ENCODE data around the gene ACOXL. TPM values are rescaled to one million over a fixed set of nuclear protein-coding genes. Genes with fewer than 3 reads are reported as not detected.

The ACOXL gene
- total and polyA plus RNA-seq, 2 of the 8 experiments (the other 6 are each of a cell fraction or from before 2014, with no cell fraction given), result 11.4 to 20.6 TPM

DNA sequence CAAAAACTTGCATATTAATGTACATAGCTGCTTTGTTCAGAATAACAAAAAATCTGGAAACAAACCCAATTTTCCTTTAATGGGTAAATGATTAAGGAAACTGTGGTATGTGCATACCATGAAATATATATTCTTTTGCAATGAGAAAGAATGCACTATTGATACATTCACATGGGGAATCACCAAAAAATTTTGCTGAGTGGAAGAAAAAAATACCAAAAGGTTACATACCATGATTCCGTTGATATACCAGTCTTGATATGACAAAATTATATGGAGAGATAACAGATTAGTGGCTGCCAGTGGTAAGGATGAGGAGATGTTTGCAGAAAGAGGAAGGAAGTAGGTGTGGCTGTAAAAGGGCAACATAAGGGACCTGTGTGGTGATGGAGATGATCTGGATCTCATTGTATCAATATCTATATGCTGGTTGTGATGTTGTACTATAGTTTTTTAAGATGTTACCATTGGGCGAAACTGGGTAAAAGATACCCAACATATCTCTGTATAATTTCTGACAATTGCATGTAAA lies 333.8 kb downstream of the ACOXL start (continued):
- TF ChIP-seq NRF1 (IDR thresholded peaks at IDR 0.05; ENCODE audit: low read depth, low read length) (no peak), RBBP5 (IDR thresholded peaks at IDR 0.05; ENCODE audit: borderline replicate concordance, low read depth, low read length) (no peak), CTCF (IDR thresholded peaks at IDR 0.05; ENCODE audit: control extremely low read depth in 1 of 3, insufficient read depth in 1 of 3, low read depth in 1 of 3, low read length in 3 of 3) (no peak), ASH2L (IDR thresholded peaks at IDR 0.05; ENCODE audit: low read length) (no peak), EZH2 (IDR thresholded peaks at IDR 0.05; ENCODE audit: low read depth, low read length, severe bottlenecking) (no peak)
